Activated CD4-positive, alpha-beta T cell treated with anti-CD3 and anti-CD28 coated beads, Interleukin-2, amount 50 U/mL, for 24 hours (primary cell): ENCODE measurements around the gene HOMER2.
"Not testable (repeated sequence)": the region's sequence is repeated elsewhere in the genome, so short reads cannot be mapped to it uniquely, and the experiment has no call there.

Experiments used
- DNase-seq, 2 donors: peaks; one replicate each; pipeline ENCODE4 v3.0.0-alpha.2; 2020; ENCODE audit warnings: low read depth in 1 of 2, low spot score in 1 of 2

Gene HOMER2

DNA sequence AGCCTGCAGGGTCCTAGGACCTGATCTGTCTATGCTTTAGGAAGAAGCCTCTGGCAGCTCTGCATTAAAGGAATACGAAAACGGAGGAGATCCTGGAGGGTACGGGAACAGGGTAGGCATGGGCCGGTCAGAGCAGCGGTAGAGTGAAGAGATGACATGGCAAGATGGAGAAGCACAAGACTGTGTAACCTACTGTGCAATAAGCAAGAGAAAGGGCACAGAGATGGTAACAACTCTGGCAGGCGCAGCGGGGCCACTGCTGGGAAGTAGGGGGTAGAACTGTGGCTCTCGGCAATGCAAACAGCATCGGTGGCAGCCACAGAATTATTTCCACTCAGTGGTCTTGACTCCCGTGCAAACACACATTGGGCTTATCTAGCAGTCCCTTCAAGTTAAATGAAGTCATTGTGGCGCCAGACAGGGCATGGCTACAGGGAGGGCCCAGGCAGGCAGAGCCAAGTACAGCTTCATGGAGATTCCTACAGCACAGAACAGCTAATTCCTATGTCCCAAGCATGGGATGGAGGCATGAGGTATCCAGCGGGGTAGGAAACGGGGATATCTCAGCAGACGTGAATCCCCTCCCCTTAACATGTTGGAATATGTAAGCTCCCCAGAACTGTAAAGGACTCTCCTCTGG, 114.3 kb downstream of the HOMER2 start:
- no peak for DNase-seq

DNA sequence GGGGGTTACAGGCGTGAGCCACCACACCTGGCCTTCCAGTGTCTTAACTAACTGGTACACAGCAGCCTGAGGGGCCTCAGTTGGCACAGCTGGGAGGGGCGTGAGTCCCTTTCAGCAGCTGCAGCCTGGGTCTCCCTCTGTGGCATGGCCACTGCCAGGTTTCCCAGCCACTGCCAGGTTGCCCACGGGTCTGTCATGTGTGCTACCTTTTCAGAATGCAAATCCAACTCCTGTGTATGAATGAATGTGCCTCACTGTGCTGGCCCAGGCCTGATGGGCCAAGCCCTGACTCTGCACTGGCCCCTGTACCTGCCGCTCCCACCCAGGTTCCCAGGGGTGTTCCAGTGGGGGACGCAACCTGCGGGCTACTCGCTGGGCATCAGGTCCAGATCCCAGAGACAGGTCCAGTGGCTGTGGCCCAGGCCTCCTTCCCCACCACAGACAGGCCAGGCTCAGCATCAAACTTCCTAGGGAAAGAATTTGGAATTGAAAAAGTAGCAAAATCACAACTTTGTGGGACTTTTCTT, 117.1 kb downstream of the HOMER2 start:
- DNase-seq: no peak

DNA sequence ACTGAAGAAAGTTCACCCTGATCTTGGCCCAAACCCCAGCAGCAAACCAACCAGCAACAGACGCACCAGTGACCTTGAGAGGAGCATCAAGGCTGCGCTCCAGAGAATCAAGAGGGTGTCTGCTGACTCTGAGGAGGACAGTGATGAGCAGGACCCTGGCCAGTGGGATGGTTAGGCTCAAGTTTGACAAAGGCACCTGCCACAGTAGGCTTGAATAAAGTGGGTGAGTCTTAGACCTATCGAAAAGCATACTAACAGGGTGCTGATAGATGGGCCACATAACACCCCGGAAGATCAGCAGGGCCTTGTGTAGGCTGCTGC, 119.2 kb downstream of the HOMER2 start:
- DNase-seq: no peak

DNA sequence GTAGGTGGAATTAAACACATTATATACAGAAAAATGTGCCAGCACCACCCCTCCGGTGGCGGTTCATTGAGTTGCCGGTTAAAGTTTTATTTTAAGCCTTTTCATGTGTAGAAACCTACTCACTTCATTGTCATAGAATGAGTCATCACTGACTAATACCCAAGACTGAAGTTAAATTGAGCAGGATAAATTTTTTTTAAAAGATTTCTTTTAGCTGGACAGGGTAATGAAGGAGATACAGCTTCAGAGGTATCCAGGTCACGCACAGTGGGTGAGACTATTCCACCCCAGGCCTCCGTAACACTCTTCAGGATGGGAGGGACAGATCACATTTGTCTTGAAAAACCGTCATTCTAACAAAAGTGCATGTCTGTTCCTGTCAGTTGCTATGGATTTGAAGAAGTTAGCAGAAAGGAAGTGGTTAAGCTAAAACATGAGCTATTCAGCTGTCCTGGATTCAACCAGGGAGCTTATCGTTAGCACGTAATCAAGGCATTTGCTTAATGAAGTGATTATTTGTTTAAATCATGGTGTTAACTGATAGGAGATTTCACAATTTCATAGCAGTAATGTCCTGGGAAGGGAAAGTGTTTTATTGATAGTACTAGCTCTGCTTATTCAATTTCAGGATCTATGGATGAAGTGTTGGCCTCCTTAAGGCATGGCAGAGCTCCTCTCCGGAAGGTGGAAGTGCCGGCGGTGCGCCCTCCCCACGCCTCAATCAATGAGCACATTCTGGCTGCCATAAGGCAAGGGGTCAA, 119.7 kb downstream of the HOMER2 start:
- peak in 1 of 2 donors; percentile 51 for DNase-seq

DNA sequence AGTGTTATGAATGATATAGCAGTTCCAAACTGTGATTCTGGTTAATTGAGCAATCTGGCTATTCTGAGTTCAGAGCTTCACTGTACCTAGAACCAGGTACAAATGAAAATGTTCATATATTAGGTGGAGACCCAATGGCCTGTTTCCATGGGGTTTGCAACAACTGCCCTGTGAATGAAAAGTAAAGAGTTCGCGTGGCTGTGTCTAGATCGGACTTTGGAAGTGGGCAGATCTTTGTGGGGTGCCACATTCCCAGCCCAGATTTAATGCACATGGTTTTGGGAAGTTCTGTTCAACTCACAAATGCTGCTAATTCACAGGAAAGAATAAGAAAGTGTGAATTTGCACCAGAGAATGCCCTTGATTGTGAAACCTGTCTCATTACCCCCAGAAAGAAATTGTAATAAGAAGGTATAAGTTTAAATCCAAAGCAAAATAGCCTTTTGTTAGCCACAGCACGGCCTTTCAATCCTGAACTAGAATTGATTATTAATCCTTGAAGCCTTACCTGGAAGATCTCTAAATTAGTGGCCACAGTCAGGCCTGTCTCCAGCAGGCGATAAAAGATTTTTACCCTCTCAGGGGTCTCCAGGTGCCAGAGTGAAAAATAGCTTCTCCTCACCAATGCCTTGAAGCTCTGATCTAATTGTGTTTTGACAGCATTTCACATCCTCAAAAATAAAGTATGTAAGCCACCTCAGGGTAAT, 120.5 kb downstream of the HOMER2 start:
- no peak for DNase-seq

DNA sequence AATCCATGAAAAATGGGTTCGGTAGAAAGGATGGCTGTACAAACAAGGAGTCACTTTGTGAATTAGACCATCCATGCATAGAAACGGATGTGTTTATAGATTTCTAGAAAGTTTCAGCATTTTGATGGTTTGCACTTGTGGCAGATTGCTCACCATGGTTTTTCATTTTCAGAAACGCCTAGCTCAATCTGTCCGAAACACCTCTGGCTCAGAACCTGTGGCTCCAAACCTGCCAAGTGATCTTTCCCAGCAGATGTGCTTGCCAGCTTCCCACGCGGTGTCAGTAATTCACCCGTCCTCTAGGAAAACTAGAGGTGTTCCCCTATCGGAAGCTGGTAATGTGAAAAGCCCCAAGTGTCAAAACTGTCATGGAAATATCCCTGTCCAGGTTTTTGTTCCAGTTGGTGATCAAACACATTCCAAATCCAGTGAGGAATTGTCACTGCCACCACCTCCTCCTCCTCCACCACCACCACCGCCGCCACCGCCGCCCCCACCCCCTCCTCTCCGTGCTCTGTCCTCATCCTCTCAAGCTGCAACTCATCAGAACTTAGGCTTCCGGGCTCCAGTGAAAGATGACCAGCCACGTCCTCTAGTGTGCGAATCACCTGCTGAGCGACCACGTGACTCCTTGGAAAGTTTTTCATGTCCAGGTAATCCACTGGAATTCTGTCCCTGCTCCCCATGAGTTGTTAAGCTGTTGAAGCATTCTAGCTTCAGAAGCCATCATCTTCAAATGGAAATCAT, 121.9 kb downstream of the HOMER2 start:
- DNase-seq: no peak

DNA sequence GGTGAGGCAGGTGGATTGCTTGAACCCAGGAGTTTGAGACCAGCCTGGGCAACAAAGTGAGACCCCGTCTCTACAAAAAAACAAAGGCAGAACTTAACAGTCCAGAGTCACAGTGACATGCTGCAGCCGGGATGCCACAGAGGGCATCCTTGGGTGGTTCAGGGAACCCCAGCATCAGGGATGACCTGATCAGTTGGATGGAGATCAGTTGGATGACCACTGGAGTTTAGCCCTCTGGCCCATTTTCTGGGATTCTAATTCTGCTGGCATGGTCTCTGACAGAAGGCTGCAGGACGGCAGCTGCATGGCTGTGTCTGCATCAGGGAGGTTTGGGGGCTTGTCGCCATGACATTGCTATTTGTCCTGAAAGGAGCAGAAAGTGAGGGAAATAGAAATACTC, 123.3 kb downstream of the HOMER2 start:
- no peak for DNase-seq

DNA sequence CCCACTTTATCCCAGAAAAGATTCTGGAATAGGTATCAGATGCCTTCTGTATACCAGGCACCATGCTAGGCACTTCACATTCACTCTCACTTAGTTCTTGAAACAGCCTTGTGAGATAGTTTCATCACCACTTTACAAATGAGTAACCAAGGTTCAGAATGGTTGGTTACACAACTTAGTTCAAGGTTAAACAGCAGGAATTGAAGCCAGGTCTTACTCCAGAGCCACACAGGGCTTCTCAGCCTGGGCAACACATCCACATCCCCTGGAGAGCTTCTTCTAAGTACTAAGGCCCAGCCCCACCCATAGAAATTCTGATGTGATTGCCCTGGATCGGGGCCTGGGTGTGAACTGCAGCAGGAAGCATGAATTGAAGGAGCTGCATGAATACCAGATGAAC, 124.4 kb downstream of the HOMER2 start:
- no peak for DNase-seq

DNA sequence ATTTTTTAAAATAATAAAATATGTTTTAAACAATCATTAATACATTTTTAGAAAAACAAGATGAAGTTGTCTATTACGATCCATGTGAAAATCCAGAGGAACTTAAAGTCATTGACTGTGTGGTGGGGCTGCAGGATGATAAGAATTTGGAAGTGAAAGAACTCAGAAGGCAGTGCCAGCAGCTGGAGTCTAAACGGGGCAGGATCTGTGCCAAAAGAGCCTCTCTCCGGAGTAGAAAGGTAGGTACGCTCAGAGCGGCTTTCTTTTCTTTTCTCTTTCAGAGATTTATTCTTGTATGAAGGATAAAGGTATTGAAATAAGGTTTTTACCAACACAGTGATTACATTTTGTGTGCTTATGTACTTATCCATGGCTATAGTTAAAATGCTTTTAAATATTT, 129.5 kb downstream of the HOMER2 start:
- DNase-seq: no peak

DNA sequence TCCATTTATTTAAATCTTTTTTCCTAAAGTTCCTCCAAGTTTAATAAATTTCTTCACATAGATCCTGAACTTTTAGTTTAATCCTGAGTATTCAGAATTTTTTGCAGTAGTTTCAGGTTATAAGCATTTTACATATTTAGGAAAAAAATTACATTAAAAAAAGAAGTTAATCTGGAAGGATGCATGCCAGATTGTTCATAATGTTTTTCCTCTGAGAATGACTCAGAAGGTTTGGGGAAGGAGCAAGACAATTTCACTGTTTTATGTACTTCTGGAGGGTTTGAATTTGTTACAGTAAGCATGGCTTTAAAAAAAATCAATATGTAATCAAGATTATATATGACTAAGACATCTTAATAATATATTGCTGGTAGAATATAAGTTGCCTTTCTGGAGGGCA, 130.7 kb downstream of the HOMER2 start:
- not testable (repeated sequence) for DNase-seq

DNA sequence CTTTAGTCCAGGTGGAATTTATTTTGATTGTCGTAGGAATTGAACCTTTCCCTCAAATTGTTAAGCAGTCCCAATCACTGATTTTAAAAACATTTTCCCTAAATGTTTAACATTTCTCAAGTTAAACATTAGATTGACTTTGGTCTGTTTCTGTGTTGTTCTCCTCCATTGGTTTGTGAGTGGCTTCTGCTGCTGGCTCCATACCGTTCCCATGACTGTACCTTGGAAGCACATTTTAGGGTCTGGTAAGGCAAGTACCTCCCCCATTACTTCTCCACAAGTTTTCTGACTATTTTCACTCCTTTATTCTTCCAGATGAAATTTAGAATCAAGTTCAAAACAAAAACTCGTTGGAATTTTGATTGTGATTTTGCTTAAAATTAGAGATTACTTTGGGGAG, 131.1 kb downstream of the HOMER2 start:
- DNase-seq: not testable (repeated sequence)

DNA sequence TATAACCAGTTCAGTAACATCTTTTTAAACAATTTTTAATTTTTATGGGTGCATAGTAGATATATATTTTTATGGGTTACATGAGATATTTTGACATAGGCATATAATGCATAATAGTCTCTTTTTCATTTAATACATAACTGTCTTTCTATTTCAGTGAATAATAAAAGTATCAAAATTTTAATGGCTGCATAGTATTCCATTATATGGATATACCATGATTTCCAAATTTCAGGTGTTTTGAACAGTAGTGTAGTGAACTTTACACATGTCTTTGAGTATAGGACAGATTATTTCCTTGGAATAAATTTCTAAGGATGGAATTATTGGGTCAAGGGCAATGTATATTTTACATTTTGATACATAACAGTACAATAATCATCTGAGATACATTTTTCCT, 132.4 kb downstream of the HOMER2 start:
- no peak for DNase-seq

DNA sequence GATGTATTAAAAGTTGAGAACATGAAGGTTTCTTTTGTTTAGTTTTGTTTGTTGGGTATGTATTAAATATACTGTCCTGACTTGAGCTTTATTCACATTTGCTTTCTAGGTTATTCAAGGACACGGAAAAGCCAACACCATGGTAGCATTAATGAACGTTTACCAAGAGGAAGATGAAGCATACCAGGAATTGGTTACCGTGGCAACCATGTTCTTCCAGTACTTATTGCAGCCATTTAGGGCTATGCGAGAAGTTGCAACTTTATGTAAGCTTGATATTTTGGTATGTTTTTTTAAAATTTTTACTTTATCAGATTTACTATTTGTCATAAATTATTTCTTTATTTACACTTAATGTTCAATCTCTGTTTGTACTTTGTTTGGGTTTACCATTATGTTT, 139.5 kb downstream of the HOMER2 start:
- no peak for DNase-seq

DNA sequence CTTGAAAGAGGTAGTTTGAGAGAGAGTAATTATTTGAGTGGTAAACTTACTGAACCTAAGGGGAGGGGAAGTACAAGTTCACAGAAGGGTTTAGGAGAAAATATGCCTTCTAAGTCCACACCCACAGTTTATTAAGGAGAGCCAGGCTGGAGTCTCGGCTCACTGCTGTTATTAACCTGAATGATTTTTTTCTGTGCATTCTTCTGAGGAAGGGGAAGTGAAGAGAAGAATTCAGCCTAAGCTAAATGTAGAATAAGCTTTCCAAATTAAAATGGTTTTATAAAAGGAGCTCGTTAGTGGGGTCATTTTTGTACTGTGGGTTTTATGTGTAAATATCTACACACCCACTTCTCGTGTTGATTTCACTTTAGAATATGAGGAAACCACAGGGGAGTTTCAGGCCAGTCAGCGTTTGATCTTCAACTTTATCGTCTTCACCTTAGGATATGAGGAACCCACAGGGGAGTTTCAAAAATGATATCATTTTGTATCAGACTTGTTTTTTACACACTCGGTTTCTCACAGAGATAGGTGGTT, 141.6 kb downstream of the HOMER2 start:
- DNase-seq: peak in 1 of 2 donors; percentile 60

DNA sequence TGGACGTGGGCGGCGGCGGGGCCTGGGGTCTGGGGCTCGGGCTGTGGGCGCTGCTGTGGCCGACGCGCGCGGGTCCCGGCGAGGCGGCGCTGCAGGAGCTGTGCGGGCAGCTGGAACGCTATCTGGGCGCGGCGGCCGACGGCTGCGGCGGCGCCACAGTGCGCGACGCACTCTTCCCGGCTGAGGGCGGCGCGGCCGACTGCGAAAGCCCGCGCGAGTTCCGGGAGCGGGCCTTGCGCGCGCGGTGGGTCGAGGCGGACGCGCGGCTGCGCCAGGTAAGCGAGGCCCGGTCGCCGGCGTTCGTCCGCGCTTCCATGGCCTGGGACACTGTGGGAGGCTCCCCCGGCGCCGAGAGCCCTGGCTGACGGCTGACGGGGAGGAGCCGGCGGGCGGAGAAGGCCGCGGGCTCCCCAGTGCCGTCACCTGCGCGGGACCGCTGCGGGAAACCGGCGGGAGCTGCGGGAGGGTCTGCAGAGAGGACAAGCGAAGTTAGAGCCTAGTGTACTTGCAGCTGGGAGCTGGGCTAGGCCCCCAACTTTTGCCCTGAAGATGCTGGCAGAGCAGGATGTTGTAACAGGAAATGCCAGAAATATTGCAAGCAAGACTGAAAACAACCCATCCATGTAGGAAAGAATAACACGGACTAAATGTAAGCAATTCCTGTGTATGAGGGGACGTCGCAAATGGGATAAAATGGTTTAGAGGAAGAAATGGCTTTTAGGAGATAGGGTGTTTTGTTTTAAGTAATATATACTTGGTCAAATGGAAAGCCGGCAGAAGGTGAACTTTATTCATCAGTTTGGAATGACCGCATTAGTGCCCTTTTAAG, 142.2 kb downstream of the HOMER2 start:
- DNase-seq: peak in 1 of 2 donors; percentile 12

DNA sequence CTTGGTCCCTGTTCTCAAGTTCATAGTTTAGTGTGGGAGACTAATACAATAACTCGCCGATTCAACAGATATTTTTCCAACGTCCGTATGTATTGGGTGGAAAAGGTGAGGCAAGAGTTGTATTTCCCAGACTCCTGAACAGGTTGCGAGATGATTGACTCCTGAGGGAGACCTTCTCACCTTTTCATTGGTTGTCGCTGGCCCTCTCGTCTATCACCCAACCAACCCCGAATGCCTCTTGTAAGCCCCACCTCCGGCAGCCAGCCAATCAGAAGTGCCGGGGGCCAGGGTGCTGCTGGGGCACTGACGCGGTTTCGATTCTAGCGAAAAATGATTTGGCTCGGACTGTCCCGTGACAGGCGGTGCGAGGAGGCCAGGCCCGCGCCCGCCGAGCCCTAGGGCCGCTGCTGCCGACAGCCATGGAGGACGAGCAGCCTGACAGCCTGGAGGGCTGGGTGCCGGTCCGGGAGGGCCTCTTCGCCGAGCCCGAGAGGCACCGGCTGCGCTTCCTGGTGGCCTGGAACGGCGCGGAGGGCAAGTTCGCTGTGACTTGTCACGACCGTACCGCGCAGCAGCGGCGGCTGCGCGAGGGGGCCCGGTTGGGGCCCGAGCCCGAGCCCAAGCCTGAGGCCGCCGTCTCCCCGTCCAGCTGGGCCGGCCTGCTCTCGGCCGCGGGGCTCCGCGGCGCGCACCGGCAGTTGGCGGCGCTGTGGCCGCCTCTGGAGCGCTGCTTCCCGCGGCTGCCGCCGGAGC, 143.0 kb downstream of the HOMER2 start, which contains the start of gene WHAMM:
WHAMM (plus strand) TSS at position 321 of the 753 bp plus-strand sequence; CDS start at position 420, 99 bp downstream.
- peak; percentile 82 to 94 for DNase-seq

DNA sequence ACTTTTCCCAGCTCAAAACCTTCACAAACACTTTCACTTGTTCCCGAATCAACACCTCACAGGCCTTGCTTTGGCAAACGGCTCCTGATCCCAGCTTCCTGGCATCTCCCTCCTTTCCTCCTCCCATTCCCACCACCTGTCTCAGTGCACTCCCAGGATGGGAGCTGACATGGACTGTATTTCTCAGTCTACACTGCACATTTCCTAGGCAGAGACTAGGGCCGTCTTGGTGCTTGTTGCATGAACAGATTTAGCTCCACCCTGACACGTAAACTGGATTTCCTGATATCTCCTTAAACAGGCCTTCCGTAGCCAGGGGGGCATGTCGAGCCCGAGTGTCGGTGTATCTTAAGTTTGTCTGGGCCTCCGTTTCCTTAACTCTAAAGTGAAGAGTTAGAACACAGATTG, 143.9 kb downstream of the HOMER2 start:
- DNase-seq: no peak

DNA sequence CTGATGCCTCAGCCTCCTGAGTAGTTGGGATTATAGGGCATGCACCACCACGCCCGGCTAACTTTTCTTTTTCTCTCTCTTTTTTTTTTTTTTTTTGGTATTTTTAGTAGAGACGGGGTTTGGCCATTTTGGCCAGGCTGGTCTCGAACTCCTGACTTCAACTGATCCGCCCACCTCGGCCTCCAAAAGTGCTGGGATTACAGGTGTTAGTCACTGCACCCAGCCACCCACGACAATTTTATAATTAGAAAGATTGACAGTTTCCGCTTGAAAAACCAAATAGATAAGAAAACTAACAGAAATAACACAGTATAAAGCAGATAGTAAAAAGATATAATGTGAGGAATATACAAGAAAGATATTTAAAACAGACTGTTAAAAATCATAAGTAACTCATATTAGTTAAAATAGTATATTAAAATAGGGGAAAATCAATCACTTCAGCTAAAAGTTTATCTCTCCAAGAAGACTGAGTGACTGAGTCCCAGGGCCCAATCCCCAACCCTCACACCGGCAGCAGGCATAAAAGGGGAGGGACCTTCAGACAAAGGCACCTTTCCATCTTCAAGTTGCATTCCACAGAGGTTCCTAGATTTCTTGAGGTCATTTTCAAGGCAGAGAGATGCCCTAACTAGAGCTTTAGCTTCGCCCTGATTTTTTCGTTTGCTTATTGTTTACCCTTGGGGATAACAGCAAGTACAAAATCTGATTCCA, 144.4 kb downstream of the HOMER2 start:
- no peak for DNase-seq

DNA sequence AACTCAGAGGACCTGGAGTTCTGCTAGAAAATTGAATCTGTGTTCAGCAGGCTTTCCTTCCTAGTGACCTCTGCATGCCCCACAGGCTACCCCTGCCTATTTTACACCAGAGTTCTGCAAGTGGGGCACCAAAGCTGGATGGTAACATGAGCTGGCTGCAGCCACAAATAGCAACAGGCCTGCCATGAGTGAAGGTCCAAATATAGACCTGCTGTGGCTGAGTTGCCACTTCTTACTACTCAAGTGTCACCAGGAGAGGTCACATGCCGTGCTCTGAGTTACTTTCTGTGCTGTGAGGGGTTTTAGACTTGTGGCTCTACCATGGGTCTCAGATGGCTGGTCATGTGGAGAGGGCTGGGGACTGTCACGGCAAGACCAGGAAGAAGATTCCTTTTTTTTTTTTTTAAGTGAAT, 146.5 kb downstream of the HOMER2 start, which contains the start of gene FSD2:
FSD2 (minus strand) TSS at position 76 of the 413 bp plus-strand sequence. CDS start 18,679 bp downstream, outside the sequence.
- no peak for DNase-seq
